SK-N-MC (cell line): Measurements from ENCODE around the gene DDX51.

Experiments used
- DNase-seq: peaks from one replicate; pipeline ENCODE4 v3.0.0-alpha.2; 2011; ENCODE audit warnings: low read depth, low spot score
- H3K27ac ChIP-seq: fragments of 200-600 bp; sonication (generic); 2 replicates; pipeline ENCODE4 v1.5.1; 2016; ENCODE audit warnings: mixed run types
- H3K36me3 ChIP-seq: fragments of 200-600 bp; sonication (generic); 2 replicates; pipeline ENCODE4 v1.6.1; 2017; ENCODE audit warnings: antibody characterized with exemption, low read length, mixed read lengths; ENCODE audit not compliant: insufficient read depth
- H3K4me3 ChIP-seq: fragments of 200-600 bp; sonication (generic); 2 replicates; pipeline ENCODE4 v1.5.1; 2016
- H3K9ac ChIP-seq: fragments of 200-600 bp; sonication (generic); 2 replicates; pipeline ENCODE4 v1.8.0; 2017; ENCODE audit warnings: mixed run types, mixed read lengths; ENCODE audit not compliant: insufficient read length
- H3K9me3 ChIP-seq: fragments of 200-600 bp; sonication (generic); 2 replicates; pipeline ENCODE4 v1.6.1; 2017; ENCODE audit warnings: low read depth, mild to moderate bottlenecking, antibody characterized with exemption, low read length, moderate library complexity, mixed read lengths
- EZH2 ChIP-seq: fragments of 200-600 bp; sonication (generic); IDR thresholded peaks from one replicate; pipeline ENCODE4 v1.6.1; 2017; ENCODE audit warnings: antibody characterized with exemption
- FOXP2 ChIP-seq: optimal IDR thresholded peaks from 2 replicates; pipeline ENCODE3; 2011; ENCODE audit warnings: mild to moderate bottlenecking, moderate library complexity; ENCODE audit not compliant: insufficient read depth; ENCODE audit errors: extremely low read length, control extremely low read depth
- POLR2AphosphoS5 ChIP-seq: IDR thresholded peaks from 2 replicates; pipeline ENCODE4 v1.6.1; 2012; ENCODE audit warnings: mild to moderate bottlenecking, low read depth, low read length, borderline replicate concordance

Gene DDX51

DNA sequence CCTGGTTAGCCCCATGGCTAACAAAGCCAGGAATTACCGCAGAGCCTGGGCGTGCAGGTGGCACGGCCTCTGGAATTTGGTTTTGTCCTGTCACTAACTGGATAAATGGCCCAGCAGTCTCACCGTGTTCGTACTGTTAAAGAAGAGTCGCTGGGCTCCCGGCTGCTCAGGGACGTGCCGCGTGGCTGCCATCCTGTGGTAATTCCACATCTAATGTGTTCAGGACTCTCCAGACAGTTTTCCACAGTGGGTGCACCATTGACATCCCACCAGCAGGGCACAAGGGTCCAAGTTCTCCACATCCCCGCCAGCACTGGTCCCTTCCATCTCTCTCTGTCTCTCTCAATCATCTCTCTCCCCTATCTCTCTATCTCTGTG is 19.8 kb upstream of the DDX51 start:
- no peak for DNase-seq
- TF ChIP-seq EZH2 = no peak
- TF ChIP-seq POLR2AphosphoS5 = no peak
- TF ChIP-seq FOXP2 = no peak

DNA sequence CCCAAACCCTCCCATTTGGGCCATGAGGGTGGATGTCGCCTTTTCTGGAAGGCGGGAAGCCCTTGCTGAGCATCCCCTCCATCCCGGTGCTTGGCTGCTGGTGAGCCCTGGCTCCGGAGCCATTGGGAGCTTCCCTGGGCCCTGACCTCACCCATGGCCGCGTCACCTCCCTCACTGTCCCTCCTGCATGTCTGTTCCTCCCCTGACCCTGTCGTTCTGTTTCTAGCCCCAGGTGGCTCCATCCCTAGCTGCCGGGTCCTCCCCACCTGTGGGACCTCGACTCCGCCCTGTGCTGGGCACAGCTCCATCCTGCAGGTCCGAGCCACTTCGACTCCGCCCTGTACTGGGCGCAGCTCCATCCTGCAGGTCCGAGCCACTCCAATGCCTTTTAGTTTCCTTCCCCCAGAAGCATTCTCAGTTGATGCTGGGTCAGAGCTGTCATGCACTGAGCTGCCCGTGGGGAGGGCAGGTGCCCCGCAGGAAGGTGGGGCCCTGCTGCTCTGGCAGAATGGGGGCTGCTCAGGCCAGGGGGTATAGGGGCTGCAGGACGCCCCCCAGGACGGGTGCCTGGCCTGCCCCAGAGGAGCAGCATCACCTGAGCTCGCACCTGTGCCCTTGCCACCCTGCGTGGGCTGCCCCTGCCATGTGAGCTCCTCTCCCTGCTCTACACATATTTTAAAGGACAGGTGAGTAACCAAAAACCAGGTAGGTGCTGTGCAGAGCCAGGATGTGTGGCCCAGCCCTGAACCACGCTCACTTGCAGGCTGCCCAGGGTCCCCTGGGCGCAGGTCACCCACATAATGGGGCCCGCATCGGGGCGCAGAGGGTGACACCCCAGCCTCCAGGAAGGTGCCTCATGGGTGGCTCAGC is 19.2 kb upstream of the DDX51 start:
- TF ChIP-seq POLR2AphosphoS5 = no peak
- no peak for TF ChIP-seq FOXP2
- TF ChIP-seq EZH2 = no peak
- DNase-seq = no peak
- no peak overlapping the region for H3K9ac ChIP-seq

More for the DNA sequence above, 19.8 kb upstream of the DDX51 start:
- H3K27ac ChIP-seq = no peak overlapping the region
- no peak overlapping the region for H3K9ac ChIP-seq
- H3K9me3 ChIP-seq = no peaks in the 10 kb centered on the region
- H3K4me3 ChIP-seq = no peak overlapping the region
- H3K36me3 ChIP-seq = no peaks in the 10 kb centered on the region

DNA sequence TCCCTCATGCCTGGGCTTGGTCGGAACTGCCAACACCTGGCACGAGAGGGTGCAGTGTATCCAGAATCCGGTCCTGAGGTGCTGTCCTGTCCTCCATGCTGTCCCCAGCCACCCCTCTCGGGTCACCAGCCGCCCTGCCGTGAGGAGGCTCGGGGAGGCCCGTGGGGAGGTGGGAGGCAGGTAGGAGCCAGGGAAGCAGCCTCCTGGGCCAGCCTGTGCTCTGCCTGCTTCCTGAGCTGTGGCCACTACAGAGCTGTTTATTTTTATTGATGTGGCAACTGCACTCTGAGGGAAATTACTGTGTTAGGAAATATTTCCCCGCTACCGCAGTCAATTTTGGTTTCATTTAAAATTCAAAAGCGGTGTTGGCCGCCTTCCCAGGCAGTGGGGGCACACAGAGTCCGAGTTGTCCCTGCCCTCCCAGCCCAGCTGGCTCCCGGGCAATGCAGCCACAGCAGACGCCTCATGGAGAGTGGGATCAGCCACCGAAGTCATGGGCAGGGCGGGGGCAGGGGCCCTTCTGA is 18.5 kb upstream of the DDX51 start:
- Histone ChIP-seq H3K36me3 (peaks cover 6% of the 10 kb centered on the region; the same call in 1 of the 2 replicates), H3K27ac (no peak overlapping the region), H3K4me3 (peak overlapping the region; percentile 57), H3K9me3 (no peaks in the 10 kb centered on the region), H3K9ac (no peak overlapping the region)
- peak; percentile 8 for DNase-seq
- TF ChIP-seq EZH2 (no peak), FOXP2 (peak; percentile 52), POLR2AphosphoS5 (no peak)

More for the DNA sequence above, 19.2 kb upstream of the DDX51 start:
- H3K36me3 ChIP-seq = no peaks in the 10 kb centered on the region; the same call in 1 of the 2 replicates
- H3K9me3 ChIP-seq = no peaks in the 10 kb centered on the region
- H3K27ac ChIP-seq = no peak overlapping the region
- H3K4me3 ChIP-seq = peak overlapping the region; percentile 57

DNA sequence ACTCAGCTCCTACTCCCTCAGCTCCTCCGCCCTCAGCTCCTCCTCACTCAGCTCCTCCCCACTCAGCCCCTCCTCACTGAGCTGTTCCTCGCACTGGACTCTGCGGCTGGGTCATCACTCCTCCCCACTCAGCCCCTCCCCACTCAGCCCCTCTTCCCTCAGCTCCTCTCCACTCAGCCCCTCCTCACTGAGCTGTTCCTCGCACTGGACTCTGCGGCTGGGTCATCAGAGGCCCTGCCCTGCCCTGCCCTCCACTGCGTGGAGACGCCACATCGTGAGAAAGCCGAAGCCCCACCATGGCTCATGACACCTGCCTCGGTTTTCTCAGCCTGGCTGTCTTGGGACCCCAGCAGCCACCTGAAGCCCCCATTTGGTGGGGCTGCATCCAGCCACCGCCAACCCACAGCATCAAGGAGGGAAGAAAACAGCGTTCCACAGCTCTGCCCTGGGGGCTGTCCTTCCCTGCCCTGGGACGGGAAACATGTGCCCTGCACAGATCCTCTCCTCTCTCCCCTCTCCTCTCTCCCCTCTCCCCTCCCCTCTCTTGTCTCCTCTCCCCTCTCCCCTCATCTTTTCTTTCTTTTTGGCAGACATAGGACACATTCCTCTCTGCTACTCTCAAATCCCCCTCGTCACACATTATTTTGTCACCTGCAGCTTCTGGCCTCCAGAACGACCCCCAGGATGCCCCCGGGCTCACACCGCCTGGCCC is 17.8 kb upstream of the DDX51 start:
- peak overlapping the region; percentile 57 for H3K4me3 ChIP-seq
- no peak for TF ChIP-seq EZH2
- TF ChIP-seq FOXP2 = no peak
- TF ChIP-seq POLR2AphosphoS5 = no peak
- no peak overlapping the region for H3K9ac ChIP-seq
- no peaks in the 10 kb centered on the region for H3K9me3 ChIP-seq
- DNase-seq = no peak
- no peak overlapping the region for H3K27ac ChIP-seq
- peaks cover 9% of the 10 kb centered on the region; the same call in 1 of the 2 replicates for H3K36me3 ChIP-seq

DNA sequence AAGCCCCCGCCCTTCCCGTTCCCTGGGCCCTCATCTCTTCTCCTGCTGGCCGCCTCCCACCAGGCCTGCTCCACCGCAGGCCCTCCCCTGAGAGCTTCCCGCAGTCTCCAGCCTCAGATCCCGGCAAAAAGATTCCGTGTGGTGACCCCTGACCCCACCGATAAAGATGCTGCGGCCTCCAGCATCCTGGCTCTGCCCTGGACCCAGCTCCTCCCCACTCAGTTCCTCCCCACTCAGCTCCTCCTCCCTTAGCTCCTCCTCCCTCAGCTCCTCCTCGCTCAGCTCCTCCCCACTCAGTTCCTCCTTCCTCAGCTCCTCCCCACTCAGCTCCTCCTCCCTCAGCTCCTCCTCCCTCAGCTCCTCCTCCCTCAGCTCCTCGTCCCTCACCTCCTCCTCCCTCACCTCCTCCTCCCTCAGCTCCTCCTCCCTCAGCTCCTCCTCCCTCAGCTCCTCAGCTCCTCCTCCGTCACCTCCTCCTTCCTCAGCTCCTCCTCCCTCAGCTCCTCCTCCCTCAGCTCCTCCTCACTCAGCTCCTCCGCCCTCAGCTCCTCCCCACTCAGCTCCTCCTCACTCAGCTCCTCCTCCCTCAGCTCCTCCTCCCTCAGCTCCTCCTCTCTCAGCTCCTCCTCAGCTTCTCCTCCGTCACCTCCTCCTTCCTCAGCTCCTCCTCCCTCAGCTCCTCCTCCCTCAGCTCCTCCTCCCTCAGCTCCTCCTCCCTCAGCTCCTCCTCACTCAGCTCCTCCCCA is 17.1 kb upstream of the DDX51 start:
- H3K27ac ChIP-seq = no peak overlapping the region
- no peak overlapping the region for H3K4me3 ChIP-seq
- no peak overlapping the region for H3K9ac ChIP-seq
- TF ChIP-seq EZH2 = no peak
- no peak for TF ChIP-seq POLR2AphosphoS5
- TF ChIP-seq FOXP2 = no peak
- H3K9me3 ChIP-seq = no peaks in the 10 kb centered on the region
- DNase-seq = no peak
- H3K36me3 ChIP-seq = peaks cover 15% of the 10 kb centered on the region; the same call in 1 of the 2 replicates

DNA sequence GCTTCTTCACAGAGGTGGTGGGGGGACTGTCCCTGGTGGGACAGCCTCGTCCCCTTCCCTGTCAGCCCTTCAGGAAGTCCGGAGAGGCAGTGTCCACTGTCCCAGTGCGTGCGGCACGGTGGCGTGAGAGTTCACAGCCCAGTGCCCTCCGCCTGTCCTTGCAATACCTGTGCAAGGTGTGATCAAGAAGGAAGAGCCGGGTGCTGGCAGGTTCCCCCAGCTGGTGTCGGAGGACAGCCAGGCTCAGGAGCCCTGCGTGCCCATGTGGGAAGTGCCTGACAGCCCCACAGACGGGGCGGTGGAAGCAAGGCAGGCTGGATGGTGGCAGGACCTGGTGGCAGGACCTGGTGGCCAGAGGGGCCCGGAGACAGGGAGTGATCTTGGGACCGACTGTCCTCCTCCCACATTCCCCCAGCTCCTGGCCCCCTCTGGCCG is 16.5 kb upstream of the DDX51 start:
- no peak overlapping the region for H3K9ac ChIP-seq
- TF ChIP-seq FOXP2 = no peak
- H3K27ac ChIP-seq = no peak overlapping the region
- H3K4me3 ChIP-seq = no peak overlapping the region
- DNase-seq = no peak
- H3K9me3 ChIP-seq = no peaks in the 10 kb centered on the region
- H3K36me3 ChIP-seq = peaks cover 18% of the 10 kb centered on the region; the same call in 1 of the 2 replicates

DNA sequence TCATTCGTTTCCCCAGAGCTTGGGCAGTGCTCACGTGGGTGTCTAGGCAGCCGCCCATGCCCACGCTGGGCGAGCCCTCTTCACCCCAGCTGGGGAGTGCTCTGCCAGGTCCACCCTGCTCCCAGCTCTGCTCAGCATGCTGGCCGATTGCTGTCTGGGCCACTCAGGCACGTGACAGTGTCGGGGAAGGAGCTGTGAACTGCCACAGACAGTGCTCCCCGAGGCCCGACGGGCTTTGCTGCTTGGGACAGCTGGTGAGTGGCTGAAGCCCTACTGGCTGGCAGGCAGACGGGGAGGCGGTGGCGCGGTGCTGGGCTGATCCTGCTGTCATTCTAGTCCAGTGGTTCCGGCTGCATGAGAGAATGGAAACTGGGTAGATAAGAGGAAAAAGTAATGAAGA is 15.9 kb upstream of the DDX51 start:
- Histone ChIP-seq H3K9ac (no peak overlapping the region), H3K27ac (no peak overlapping the region), H3K9me3 (no peaks in the 10 kb centered on the region), H3K36me3 (peaks cover 18% of the 10 kb centered on the region; the same call in 1 of the 2 replicates), H3K4me3 (no peak overlapping the region)
- DNase-seq = no peak
- TF ChIP-seq FOXP2 (no peak), POLR2AphosphoS5 (no peak), EZH2 (no peak)

DNA sequence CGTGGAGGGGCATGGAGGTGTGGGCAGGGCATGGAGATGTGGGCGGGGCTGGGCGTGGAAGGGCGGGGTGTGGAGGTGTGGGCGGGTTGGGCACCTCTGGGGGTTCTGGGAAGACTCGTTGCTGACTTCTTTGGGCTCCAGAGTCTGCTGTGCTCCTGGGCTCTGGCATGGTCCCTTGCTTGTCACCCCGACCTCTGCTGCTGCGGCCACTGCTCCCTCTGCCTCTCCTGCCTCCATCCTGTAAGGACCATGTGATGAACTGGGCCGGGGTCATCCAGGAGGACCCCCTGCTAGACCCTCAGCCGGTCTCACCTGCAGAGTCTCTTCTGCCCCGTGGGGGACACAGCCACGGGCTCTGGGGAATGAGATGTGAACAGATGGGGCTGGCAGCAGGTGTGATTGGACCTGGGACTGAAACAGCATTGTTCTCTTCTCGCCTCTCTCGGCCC is 15.5 kb upstream of the DDX51 start:
- H3K27ac ChIP-seq = no peak overlapping the region
- no peak overlapping the region for H3K4me3 ChIP-seq
- TF ChIP-seq POLR2AphosphoS5 = no peak
- no peak for TF ChIP-seq EZH2
- no peak for TF ChIP-seq FOXP2
- H3K36me3 ChIP-seq = peaks cover 18% of the 10 kb centered on the region; the same call in 1 of the 2 replicates
- DNase-seq = no peak
- H3K9ac ChIP-seq = no peak overlapping the region
- H3K9me3 ChIP-seq = no peaks in the 10 kb centered on the region
